HEK293 (cell line): Measurements from ENCODE around the gene FMN1.

ENCODE experiments used
- CTCF ChIA-PET: fragments of 350-600 bp; formaldehyde crosslinking; extraction: SDS; loops from one replicate; lab custom pipeline; 2021; ENCODE audit warnings: antibody characterized with exemption; lab: Yijun Ruan, JAX
- POLR2A ChIA-PET: fragments of 300-600 bp; formaldehyde crosslinking; extraction: SDS; loops from one replicate; lab custom pipeline; 2020; ENCODE audit warnings: antibody characterized with exemption, inconsistent platforms; lab: Yijun Ruan, JAX
- H3K27ac ChIP-seq: fragments of 200-500 bp; sonication (Bioruptor generic); 2 replicates; pipeline ENCODE4 v1.5.1; 2014; ENCODE audit warnings: low read depth, low read length, control low read depth, inconsistent platforms; ENCODE audit errors: extremely low read depth
- H3K36me3 ChIP-seq, 2 experiments: fragments of 200-500 bp in 1 of 2; sonication (Bioruptor generic) in 1 of 2; 1 replicate in 1 of 2; 2 replicates in 1 of 2; pipeline ENCODE4 v1.5.1; 2014 to 2017; ENCODE audit warnings: inconsistent platforms in 2 of 2, low read length in 2 of 2; ENCODE audit not compliant: control insufficient read depth in 2 of 2, insufficient read depth in 1 of 2
- H3K4me1 ChIP-seq: fragments of 200-500 bp; sonication (Bioruptor generic); 2 replicates; pipeline ENCODE4 v1.5.1; 2014; ENCODE audit warnings: mild to moderate bottlenecking, low read length, inconsistent platforms; ENCODE audit not compliant: control insufficient read depth, insufficient read depth
- H3K4me3 ChIP-seq: 2 replicates; pipeline ENCODE4 v1.5.1; 2011; ENCODE audit warnings: low read depth, mild to moderate bottlenecking, control low read depth, low read length, moderate library complexity
- H3K9me3 ChIP-seq: fragments of 200-500 bp; sonication (Bioruptor generic); 2 replicates; pipeline ENCODE4 v1.5.1; 2014; ENCODE audit warnings: low read depth, low read length, inconsistent platforms; ENCODE audit not compliant: control insufficient read depth, insufficient read depth
- BCL6B ChIP-seq: fragments of 450-650 bp; formaldehyde crosslinking; IDR thresholded peaks from 2 replicates; pipeline ENCODE4 v1.5.1; 2017; ENCODE audit warnings: missing biosample characterization, missing genetic modification characterization
- GLI4 ChIP-seq: fragments of 450-650 bp; formaldehyde crosslinking; IDR thresholded peaks from 2 replicates; pipeline ENCODE4 v1.5.1; 2016; ENCODE audit warnings: missing biosample characterization, missing genetic modification characterization
- IKZF3 ChIP-seq: fragments of 450-650 bp; IDR thresholded peaks from 2 replicates; pipeline ENCODE4 v1.5.0; 2018; ENCODE audit warnings: missing biosample characterization, mild to moderate bottlenecking, missing genetic modification characterization, moderate library complexity
- PRDM6 ChIP-seq: fragments of 450-650 bp; formaldehyde crosslinking; IDR thresholded peaks from 2 replicates; pipeline ENCODE4 v1.5.1; 2017; ENCODE audit warnings: missing biosample characterization, missing genetic modification characterization
- SETDB1 ChIP-seq: IDR thresholded peaks from one replicate; pipeline ENCODE4 v1.6.1; 2017; ENCODE audit warnings: mild to moderate bottlenecking, low read length, moderate library complexity, mixed read lengths; ENCODE audit not compliant: insufficient read length
- ZEB2 ChIP-seq: fragments of 450-650 bp; formaldehyde crosslinking; IDR thresholded peaks from 2 replicates; pipeline ENCODE4 v1.5.1; 2016; ENCODE audit warnings: missing biosample characterization, missing genetic modification characterization
- ZNF121 ChIP-seq: fragments of 450-650 bp; formaldehyde crosslinking; IDR thresholded peaks from 2 replicates; pipeline ENCODE4 v1.5.1; 2016; ENCODE audit warnings: missing biosample characterization, missing genetic modification characterization
- ZNF146 ChIP-seq: fragments of 450-650 bp; formaldehyde crosslinking; IDR thresholded peaks from 2 replicates; pipeline ENCODE4 v1.5.1; 2016; ENCODE audit warnings: missing biosample characterization, missing genetic modification characterization
- ZNF202 ChIP-seq: fragments of 450-650 bp; formaldehyde crosslinking; IDR thresholded peaks from 2 replicates; pipeline ENCODE4 v1.5.1; 2016; ENCODE audit warnings: missing biosample characterization, missing genetic modification characterization, borderline replicate concordance
- ZNF223 ChIP-seq: fragments of 450-650 bp; formaldehyde crosslinking; IDR thresholded peaks from 2 replicates; pipeline ENCODE4 v1.5.1; 2016; ENCODE audit warnings: missing biosample characterization, missing genetic modification characterization
- ZNF23 ChIP-seq: fragments of 450-650 bp; formaldehyde crosslinking; IDR thresholded peaks from 2 replicates; pipeline ENCODE4 v1.5.1; 2016; ENCODE audit warnings: missing biosample characterization, missing genetic modification characterization, borderline replicate concordance
- ZNF274 ChIP-seq, 2 experiments: fragments of 200-500 bp in 1 of 2; fragments of 450-650 bp in 1 of 2; sonication (Bioruptor generic) in 1 of 2; formaldehyde crosslinking in 1 of 2; IDR thresholded peaks; 2 replicates each; pipeline versions ENCODE4 v1.5.1 to v1.6.1; 2014 to 2016; ENCODE audit warnings: borderline replicate concordance in 1 of 2, inconsistent platforms in 1 of 2, low read length in 1 of 2, missing biosample characterization in 1 of 2, missing genetic modification characterization in 1 of 2
- ZNF302 ChIP-seq: fragments of 450-650 bp; formaldehyde crosslinking; IDR thresholded peaks from 2 replicates; pipeline ENCODE4 v1.5.1; 2016; ENCODE audit warnings: missing biosample characterization, missing genetic modification characterization, low read depth
- ZNF416 ChIP-seq: fragments of 450-650 bp; formaldehyde crosslinking; IDR thresholded peaks from 2 replicates; pipeline ENCODE4 v1.5.1; 2016; ENCODE audit warnings: missing biosample characterization, missing genetic modification characterization
- ZNF423 ChIP-seq: fragments of 450-650 bp; formaldehyde crosslinking; IDR thresholded peaks from 2 replicates; pipeline ENCODE4 v1.5.1; 2016; ENCODE audit warnings: missing biosample characterization, missing genetic modification characterization
- ZNF48 ChIP-seq: fragments of 450-650 bp; formaldehyde crosslinking; IDR thresholded peaks from 2 replicates; pipeline ENCODE4 v1.5.1; 2016; ENCODE audit warnings: missing biosample characterization, missing genetic modification characterization
- ZNF513 ChIP-seq: fragments of 450-650 bp; IDR thresholded peaks from 2 replicates; pipeline ENCODE4 v1.5.1; 2018; ENCODE audit warnings: missing biosample characterization, missing genetic modification characterization
- ZNF561 ChIP-seq: fragments of 450-650 bp; IDR thresholded peaks from 2 replicates; pipeline ENCODE4 v1.5.1; 2018; ENCODE audit warnings: missing biosample characterization, missing genetic modification characterization, borderline replicate concordance
- ZNF624 ChIP-seq: fragments of 450-650 bp; formaldehyde crosslinking; IDR thresholded peaks from 2 replicates; pipeline ENCODE4 v1.5.1; 2017; ENCODE audit warnings: missing biosample characterization, missing genetic modification characterization
- ZNF626 ChIP-seq: fragments of 450-650 bp; sonication (Bioruptor Pico); formaldehyde crosslinking; IDR thresholded peaks from 2 replicates; pipeline ENCODE4 v1.5.1; 2018; ENCODE audit warnings: missing biosample characterization, missing genetic modification characterization, inconsistent platforms
- ZNF658 ChIP-seq: fragments of 450-650 bp; formaldehyde crosslinking; IDR thresholded peaks from 2 replicates; pipeline ENCODE4; 2016; ENCODE audit warnings: missing biosample characterization, missing genetic modification characterization
- ZNF670 ChIP-seq: fragments of 450-650 bp; formaldehyde crosslinking; IDR thresholded peaks from 2 replicates; pipeline ENCODE4 v1.5.1; 2016; ENCODE audit warnings: missing biosample characterization, missing genetic modification characterization, low read depth
- ZNF785 ChIP-seq: fragments of 450-650 bp; formaldehyde crosslinking; IDR thresholded peaks from 2 replicates; pipeline ENCODE4 v1.5.1; 2016; ENCODE audit warnings: missing biosample characterization, missing genetic modification characterization
- ZNF792 ChIP-seq: fragments of 450-650 bp; formaldehyde crosslinking; IDR thresholded peaks from 2 replicates; pipeline ENCODE4 v1.5.1; 2016; ENCODE audit warnings: missing biosample characterization, missing genetic modification characterization

FMN1 gene

GRCh38 chr15:32957219-32957618 lies 237.3 kb downstream of the FMN1 start:
- POLR2A ChIA-PET, result no interaction called here
- TF ChIP-seq ZNF658 (no peak), ZNF416 (tag by site-specific recombination) (no peak), ZNF670 (tag by site-specific recombination) (no peak), ZNF274 (IDR thresholded peaks at IDR 0.05; ENCODE audit: low read length) (no peak), ZNF274 (tag by site-specific recombination; IDR thresholded peaks at IDR 0.05; ENCODE audit: borderline replicate concordance) (no peak)
- Histone ChIP-seq H3K36me3 (no peaks in the 10 kb centered on the region), H3K4me3 (no peak overlapping the region), H3K27ac (no peak overlapping the region), H3K9me3 (no peaks in the 10 kb centered on the region), H3K4me1 (no peaks in the 10 kb centered on the region)
- CTCF ChIA-PET, result interaction anchor here (0.8 to 2.4 kb wide), 3 partner anchors 11 to 294 kb away, joined by 3 to 13 read pairs (median 4); no protein-coding TSS in a partner anchor

- Histone ChIP-seq H3K9me3 (no peaks in the 10 kb centered on the region), H3K27ac (no peak overlapping the region), H3K4me1 (no peaks in the 10 kb centered on the region), H3K4me3 (no peak overlapping the region)
- ChIA-PET CTCF (interaction anchor here (0.5 to 3.1 kb wide), 13 partner anchors 10 to 304 kb away, joined by 3 to 24 read pairs (median 4); no protein-coding TSS in a partner anchor), POLR2A (no interaction called here)
- TF ChIP-seq IKZF3 (tag by site-specific recombination), result no peak
- TF ChIP-seq ZNF513 (tag by site-specific recombination), result no peak
- no peak for TF ChIP-seq ZNF223
- no peak for TF ChIP-seq GLI4 (tag by site-specific recombination)
- TF ChIP-seq ZNF423 (tag by site-specific recombination), result no peak
- TF ChIP-seq ZNF302, result no peak
- no peak for TF ChIP-seq ZNF626
- TF ChIP-seq SETDB1, result no peak
- no peak for TF ChIP-seq ZNF23 (tag by site-specific recombination)
- no peak for TF ChIP-seq ZNF561 (tag by site-specific recombination)
- no peak for TF ChIP-seq ZNF146 (tag by site-specific recombination)
- TF ChIP-seq BCL6B (tag by site-specific recombination), result no peak
- TF ChIP-seq ZNF121 (tag by site-specific recombination), result no peak
- no peak for TF ChIP-seq ZNF792 (tag by site-specific recombination)
- no peak for TF ChIP-seq ZNF785
- TF ChIP-seq PRDM6, result no peak
- TF ChIP-seq ZNF624 (tag by site-specific recombination), result no peak
- TF ChIP-seq ZEB2 (tag by site-specific recombination), result no peak
- no peak for TF ChIP-seq ZNF48 (tag by site-specific recombination)
- TF ChIP-seq ZNF202 (tag by site-specific recombination), result no peak
- TF ChIP-seq, all 188 proteins: peak for 0
- H3K36me3 ChIP-seq, result no peaks in the 10 kb centered on the region
Measured at GRCh38 chr15:32956711-32957110, 237.8 kb downstream of the FMN1 start.
